HG03045 (cell line): ENCODE measurements around the gene HTR2C.
"Not testable (repeated sequence)": the region's sequence is repeated elsewhere in the genome, so short reads cannot be mapped to it uniquely, and the experiment has no call there.

Source experiments
- ATAC-seq: cut with Tn5 transposase; IDR thresholded peaks from one replicate; pipeline ENCODE4 v1.9.1; 2021; ENCODE audit warnings: mild to moderate bottlenecking, moderate library complexity; ENCODE audit not compliant: unreplicated experiment

HTR2C gene

DNA sequence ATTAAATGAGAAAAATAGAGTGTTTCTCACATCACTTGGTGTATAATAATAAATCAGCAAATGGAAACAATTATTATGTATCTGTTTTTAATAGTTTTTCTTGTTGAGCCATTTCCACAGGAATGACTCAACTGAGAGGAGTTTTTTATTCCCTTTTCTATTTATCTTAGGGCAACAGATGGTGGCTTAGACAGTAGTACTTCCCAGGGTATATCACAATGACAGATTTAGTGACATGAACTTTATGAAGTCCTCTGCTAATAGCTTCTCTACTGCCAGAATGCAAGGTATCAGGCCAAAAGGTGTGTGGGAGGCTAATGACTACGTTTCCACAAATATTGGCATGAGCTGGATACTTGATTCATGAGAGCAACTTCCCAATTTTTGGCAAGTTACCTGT, 126.7 kb downstream of the HTR2C start:
- no peak for ATAC-seq

DNA sequence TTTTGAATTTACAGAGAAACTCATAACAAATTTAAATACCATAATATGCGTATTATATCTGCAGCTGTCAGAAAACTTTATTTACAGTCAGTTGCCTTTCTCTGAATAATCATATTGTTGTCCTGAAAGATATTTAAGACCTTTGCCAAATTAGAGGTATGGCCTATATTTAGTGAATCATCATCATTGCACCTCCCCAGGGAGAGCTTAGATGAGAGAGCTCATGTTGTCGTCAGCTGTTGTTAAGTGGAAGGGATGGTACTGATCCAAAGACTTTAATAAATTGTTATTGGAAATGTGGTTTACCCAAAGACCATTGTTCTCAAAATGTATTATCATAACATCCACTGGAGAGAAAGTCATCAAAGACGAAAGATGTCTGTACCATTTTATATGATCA, 128.6 kb downstream of the HTR2C start:
- no peak for ATAC-seq

DNA sequence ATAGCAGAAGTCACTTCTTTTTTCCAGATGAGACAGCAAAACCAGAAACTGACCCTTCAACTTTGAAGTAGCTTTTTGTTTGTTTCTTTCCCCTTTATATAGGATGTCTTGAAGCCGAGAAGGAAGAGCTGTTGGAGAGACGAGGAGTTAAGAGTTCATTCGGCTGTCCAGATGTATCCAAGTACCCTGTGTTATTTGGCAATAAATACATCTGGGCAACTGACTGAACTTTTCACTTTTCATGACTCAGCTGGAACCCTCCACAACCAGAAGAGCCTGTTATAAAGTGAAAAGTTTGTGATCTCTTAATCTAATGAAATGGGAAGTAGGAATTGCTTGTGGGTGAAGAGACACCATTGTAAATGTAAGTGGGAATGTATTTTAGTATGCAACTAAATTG, 131.2 kb downstream of the HTR2C start:
- ATAC-seq, result no peak

DNA sequence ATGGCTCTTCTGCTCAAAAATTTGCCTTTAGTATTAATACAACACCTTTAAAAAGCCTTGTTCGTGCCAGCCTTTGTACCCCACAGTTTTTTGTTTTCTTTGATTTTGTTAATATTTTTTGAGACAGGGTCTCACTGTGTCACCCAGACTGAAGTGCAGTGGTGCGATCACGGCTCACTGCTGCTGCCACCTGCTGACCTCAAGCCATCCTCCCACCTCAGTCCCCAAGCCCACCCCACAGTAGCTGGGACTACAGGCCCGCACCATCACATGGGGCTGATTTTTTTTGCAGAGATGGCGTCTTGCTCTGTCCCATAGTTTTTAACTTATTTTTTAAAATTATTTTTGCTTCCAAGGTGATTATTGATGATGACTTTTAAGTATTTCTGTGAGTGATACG, 134.0 kb downstream of the HTR2C start:
- no peak for ATAC-seq

DNA sequence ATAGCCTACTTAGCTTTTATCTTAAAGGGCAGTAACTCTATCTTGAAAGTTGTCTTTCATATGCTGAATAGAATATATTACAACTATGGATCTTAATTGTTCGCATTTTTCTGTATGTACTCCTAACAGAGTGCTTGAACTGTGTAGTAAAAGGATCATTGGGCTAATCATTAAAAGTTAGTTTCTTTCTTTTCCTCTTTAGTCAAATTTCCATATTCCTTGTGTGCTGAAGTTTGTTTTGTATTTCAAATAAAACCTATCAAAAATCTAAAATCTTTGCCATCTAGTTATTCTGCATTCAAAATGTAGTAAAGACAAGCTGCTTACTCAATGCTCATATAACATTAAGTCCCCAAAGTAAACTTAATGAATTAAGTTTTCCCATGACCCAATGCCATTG, 182.7 kb downstream of the HTR2C start:
- no peak for ATAC-seq

DNA sequence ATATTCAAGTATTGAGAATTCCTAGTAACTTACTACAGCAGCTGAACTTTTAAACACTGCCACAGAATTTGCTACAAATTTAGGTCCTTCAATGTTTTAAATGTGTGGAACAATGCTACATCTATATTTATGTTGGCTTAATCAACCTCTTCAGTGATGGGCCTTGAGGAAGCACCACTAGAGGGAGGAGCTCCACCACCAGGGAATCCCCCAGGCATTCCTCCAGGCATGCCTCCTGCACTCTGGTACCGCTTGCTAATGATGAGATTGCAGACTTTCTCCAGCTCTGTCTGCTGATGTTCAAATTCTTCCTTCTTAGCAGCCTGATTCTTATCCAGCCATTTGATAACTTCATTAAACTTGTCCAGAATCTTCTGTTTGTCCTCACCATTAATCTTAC, 190.8 kb downstream of the HTR2C start:
- ATAC-seq, result no peak

DNA sequence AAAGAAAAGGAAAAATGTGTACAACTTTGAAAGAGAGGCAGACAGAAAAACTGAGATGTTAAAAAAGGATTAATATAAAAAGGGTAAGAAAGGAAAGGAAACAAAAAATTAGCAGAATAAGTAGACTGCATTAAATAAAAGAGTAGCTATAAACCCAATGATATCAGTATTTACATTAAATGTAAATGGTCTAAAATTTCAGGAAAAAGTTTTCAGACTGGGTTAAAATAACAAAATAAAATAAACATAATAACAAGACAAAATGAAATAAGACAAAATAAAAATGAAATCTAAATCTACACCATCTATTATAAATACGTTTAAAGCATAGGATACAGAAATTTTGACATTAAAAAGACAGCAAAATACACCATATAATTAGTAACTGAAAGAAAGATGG, 199.0 kb downstream of the HTR2C start:
- ATAC-seq, result no peak

DNA sequence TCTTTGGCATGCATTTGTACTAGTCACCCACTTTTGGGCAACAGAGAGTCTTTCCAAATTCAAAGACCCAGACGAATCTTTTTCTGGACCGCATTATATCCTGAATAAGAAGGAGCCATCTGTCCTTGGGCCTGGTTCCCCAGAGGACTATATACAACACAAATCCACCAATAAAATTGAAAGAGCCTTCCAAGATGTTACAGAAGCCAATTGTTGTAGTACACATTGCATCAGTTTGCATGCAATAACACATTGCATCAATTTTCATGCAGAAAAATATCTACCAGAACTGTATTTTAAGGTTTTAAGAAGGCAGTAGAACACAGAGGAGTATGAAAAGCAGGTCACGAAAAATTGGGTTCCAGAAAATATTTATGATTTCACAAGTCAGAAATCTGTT, 203.2 kb downstream of the HTR2C start:
- ATAC-seq, result no peak

DNA sequence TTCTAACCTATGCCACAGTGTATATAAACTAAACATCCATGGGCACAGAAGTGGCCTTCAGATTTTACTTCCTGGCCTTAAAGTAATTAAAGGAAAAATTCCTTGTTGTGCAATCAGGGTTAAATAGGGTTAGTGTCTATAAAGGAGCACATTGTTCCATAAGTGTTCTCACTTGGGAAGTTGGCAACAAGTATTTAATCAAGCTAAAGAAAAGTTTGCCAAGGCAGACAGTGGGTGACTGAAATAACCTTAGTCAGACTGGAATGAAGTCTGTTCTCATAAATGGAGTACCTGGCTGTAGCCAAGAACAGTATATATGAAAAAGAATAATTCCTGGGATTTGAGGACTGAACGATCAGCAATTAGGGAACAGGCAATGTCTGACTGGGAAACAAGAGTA, 213.6 kb downstream of the HTR2C start:
- ATAC-seq, result no peak

DNA sequence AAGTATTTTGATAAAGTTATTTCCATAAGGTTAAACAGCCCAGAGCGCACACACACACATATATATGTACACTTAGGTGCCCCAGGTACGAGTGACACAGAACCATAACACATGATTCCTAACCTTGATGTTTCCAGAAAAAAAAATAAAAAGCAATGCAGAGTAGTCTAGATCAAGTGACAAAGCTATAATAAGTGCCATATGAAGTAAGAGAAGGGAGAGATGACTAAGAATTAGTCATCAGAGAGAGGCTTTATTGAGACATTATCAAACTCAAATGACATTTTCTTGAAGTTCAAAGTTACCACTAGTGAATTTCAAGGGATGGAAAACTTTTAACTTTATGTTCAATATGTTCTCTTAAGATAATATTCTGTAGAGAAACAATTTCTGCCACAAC, 215.0 kb downstream of the HTR2C start:
- ATAC-seq, result no peak

DNA sequence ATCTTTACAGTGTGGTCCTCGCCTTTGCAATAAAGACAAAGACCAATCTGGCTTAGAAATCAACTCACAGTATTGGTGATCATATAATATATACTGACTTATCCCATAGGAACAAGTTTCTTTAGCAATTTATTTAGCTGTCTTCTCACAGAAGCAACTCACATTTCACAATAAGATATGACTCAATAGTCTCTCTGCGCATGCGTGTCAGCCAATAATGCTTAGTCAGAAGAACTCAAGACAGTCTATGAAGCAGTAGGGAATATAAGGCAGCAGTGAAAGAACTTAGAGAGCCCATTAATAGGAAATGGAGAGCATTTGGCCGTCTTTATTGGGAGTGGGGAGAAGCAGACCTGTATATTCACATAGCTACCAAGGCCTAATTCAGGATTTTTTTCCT, 216.8 kb downstream of the HTR2C start:
- ATAC-seq, result no peak

DNA sequence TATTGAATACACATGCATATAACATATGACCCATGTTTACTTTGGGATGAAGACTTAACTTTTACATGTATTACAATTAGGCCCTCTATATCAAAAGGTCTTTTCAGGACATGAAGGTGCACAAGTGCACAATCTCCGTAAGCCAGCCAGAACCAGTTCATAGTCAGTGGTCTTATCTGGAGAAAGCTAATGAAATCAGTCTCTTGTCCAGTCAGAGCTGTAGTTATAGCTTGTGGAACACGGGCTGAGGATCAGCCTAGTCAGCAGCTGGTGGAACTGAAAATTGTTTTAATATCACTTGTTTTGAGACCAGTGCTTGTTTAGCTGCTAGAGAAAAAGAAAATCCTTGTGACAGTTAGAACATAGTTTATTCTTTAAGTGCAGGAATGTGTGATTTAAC, 235.6 kb downstream of the HTR2C start:
- no peak for ATAC-seq

DNA sequence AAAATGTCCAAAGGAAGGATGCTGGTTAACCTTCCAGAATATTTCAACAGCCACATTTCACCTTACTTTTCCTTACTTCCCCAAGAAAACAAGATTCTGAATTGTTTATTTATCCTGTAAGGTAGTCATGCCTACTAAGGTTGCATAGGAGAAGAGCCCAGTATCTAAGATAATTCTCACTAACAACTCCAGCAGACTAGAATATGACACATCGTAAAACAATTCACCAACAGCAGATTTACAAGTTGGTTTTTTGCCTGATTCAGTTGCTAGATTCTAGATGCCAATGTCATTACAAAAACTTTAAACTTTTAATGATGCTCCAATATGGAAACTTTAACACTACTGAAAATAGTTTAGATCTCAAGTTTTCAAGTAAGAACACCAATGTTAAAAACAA, 257.2 kb downstream of the HTR2C start:
- ATAC-seq, result no peak

DNA sequence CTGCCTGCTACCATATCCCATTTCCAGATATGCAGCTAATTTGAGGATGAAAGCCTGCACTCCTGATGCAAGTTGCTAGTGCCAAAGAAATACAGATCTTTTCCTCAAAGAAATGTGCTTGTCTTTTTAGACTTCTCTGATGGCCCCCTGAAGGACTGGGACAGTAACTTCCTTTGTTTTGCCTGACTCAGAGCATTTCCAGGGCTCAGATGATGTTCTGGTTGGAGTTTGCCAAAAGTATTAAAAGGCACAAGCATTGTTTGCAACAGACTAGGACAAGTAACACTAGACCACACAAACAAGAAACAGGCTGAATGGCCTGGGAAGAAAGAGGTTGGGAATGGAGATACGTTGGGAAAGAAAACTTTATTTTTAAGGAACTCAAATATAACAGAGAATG, 258.3 kb downstream of the HTR2C start:
- ATAC-seq, result no peak

DNA sequence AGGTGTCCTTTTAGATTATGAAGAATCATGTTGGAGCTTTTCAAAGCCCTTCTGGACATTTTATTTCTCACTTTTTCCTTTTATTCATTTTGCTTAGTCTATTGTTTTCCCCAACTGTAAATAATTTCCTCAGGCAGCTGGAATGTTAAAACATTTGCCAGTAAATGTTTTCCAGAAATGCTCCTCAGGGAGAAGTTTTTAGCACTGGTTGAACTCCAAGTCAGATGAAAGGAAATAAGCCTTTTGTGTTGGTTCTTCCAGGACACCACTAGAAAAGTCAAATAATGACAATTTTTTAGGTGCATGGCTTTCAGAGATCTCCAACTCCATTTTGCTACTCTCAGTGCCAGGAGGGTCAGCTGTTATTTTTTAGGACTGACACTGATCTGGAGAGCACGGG, 305.6 kb downstream of the HTR2C start:
- no peak for ATAC-seq

DNA sequence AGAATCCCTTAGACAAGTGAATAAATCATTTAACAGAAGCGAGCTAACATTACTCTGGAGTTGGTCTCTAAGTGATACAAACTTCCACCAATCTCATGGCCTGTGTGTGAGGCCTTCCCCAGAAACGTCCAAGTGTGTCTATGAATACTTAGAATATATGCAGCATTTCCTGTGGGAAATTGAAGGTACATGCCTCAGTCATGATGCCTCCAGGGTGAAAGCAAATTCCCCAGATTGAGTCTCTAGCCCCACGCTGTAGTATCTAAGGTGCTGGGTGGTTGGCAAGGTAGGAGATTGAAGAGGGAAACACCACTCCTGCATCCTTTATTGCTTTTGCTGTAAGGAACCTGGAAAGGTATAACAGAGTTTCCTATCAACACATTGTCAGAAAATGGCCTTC, 319.7 kb downstream of the HTR2C start:
- ATAC-seq, result no peak

DNA sequence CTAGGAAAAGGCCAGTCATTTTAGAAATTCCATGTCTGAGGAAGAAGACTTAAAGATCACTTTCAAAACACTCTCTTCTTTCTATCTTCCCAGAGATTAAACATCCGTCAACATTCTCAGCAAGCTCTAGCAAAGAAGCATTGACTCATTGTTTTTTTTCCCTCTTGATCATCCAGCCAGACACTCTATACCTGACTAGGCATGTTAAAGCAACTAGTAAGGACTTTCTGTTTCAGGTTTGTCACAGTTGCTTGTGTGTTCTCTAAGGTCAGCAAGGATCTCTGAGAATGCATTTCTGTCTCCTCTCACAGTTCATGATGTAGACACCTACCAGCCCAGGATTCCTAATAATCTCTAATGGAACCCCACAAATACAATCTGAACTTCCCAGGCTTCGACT, 321.4 kb downstream of the HTR2C start:
- no peak for ATAC-seq

DNA sequence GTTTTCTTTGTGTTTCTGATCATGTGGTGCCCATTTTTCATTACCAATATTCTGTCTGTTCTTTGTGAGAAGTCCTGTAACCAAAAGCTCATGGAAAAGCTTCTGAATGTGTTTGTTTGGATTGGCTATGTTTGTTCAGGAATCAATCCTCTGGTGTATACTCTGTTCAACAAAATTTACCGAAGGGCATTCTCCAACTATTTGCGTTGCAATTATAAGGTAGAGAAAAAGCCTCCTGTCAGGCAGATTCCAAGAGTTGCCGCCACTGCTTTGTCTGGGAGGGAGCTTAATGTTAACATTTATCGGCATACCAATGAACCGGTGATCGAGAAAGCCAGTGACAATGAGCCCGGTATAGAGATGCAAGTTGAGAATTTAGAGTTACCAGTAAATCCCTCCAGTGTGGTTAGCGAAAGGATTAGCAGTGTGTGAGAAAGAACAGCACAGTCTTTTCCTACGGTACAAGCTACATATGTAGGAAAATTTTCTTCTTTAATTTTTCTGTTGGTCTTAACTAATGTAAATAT, 323.2 kb downstream of the HTR2C start:
- no peak for ATAC-seq

DNA sequence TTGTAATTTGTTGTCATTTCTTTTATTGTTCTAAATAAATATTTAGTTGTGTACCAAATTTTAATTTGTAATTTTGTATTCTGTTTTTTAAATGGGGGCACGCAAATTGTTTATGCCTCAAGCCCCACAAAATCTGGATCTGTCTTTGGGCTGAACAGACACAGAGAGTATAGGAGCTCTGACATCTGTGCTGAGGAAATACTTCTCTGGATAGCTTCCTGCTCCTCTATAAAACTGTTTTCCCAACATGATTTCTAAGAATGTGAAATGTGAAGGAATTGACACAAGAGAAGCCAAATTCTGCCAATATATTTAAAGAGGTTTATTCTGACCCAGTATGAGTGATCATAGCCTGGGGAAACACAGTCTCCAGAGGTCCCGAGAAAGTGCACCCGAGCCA, 340.5 kb downstream of the HTR2C start:
- no peak for ATAC-seq

DNA sequence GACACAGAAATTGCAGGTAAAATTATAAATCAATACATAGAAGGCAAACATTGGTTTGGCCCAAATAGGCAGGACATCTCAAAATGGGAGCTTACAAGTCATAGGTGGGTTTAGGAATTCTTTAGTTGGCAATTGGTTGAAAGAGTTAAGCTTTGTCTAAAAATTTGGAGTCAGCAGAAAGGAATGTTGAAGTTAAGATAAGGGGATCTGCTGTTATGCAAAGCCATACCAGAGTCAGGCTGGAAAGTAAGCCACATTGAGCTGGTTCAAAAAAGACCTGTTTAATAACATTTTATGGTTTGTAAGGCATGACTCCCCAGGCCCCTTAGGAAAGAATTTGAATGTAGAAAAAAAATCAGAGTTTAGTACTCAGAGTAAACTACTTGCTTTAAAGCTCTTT, 341.0 kb downstream of the HTR2C start:
- ATAC-seq, result no peak

DNA sequence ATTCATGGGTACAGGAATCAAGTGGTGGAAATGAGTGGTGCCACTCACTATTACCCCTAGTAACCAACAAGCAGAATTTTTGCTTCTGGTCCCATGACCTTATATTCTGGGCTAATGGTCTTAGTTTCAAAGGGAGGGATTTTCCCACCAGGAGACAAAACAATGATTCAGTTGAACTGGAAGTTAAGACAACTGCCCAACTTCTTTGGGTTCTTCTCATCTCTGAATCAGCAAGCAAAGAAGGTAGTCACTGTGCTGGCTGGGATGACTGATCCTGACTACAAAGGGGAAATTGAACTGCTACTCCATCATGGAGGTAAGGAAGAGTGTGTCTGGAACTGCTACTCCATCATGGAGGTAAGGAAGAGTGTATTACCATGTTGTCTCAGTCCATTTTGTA, 346.3 kb downstream of the HTR2C start:
- ATAC-seq, result no peak

DNA sequence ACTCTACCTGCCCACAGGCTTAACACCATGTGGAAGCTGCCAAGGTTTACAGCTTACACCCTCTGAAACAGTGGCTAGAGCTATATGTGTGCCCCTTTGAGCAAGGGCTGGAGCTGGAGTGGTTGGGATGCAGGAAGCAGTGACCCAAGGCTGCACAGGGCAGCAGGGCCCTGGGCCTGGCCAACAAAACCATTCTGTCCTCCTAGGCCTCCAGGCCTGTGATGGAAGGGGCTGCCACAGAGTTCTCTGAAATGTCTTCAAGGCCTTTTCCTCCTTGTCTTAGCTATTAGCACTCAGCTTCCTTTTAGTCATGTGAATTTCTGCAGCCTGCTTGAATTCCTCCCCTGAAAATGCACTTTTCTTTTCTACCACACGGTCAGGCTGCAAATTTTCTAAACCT, 348.7 kb downstream of the HTR2C start:
- no peak for ATAC-seq

DNA sequence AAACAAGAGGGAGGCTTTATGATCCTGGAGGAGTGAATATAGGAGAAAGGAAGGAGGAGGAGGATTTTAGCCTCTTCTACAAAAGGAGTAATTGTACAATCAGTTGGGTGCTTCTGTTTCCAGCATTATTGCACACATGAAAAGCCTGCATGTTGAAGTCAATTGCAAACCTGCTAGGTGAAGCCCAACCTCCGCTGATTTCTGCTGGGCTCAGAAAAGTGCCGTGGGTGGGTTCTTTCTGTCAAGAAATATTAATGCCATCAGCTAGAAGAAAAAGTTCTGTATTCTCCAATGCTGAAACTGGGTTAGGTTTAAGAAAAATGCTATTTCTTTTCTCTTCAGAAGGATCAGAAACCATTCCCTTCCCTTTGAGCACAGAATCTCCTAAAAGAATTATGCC, 349.4 kb downstream of the HTR2C start:
- not testable (repeated sequence) for ATAC-seq

DNA sequence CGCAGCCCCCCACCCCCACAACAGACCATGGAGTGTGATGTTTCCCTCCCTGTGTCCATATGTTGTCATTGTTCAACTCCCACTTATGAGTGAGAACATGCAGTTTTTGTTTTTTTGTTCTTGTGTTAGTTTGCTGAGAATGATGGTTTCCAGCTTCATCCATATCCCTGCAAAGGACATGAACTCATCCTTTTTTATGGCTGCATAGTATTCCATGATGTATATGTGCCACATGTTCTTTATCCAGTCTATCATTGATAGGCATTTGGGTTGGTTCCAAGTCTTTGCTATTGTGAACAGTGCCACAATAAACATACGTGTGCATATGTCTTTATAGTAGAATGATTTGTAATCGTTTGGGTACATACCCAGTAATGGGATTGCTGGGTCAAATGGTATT, 353.2 kb downstream of the HTR2C start:
- not testable (repeated sequence) for ATAC-seq
